Gastrocnemius medialis (tissue), 4 donors: ENCODE results near the gene OGFRL1.

Experiments used
- CTCF ChIP-seq, 5 experiments: fragments of 450-650 bp in 3 of 5; fragments of 200-600 bp in 2 of 5; sonication (generic) in 2 of 5; IDR thresholded peaks in 4 of 5; conservative IDR thresholded peaks in 1 of 5; 1 replicate in 4 of 5; 2 replicates in 1 of 5; pipeline ENCODE4 v1.5.1; 2016 to 2019; ENCODE audit warnings: antibody characterized with exemption in 5 of 5, mild to moderate bottlenecking in 3 of 5, moderate library complexity in 3 of 5
- POLR2A ChIP-seq, 2 donors: fragments of 450-650 bp; IDR thresholded peaks; one replicate each; pipeline ENCODE4 v1.6.1; 2017; ENCODE audit warnings: antibody characterized with exemption in 2 of 2, mild to moderate bottlenecking in 2 of 2, moderate library complexity in 2 of 2

DNA sequence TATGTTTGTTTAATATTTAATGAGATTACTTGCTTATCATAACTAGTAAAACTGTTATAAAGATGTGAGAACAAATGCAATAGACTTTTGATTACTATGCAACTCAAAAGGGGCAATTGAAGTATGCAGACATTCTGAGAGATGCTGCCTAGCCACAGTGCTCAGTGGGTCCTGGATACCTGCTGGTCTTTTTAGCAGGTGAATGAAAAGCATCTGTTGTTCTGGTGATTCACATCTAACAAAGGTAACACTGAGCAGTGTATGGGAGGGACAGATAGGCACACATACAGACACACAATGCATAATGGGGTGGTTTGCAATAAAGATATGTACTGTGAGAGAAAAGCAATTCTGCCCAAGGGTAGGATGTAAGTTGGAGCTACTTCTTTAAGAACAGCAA, 46.9 kb downstream of the OGFRL1 start:
- TF ChIP-seq POLR2A (IDR thresholded peaks at IDR 0.05): no peak
- no peak for TF ChIP-seq CTCF (IDR thresholded peaks at IDR 0.05 in 4 of 5, conservative IDR thresholded peaks at IDR 0.05 in 1 of 5)
